C4-2B (cell line): ENCODE results near the gene TOR4A.
"Not testable (repeated sequence)": the region's sequence is repeated elsewhere in the genome, so short reads cannot be mapped to it uniquely, and the experiment has no call there.

Experiments used
- CTCF ChIP-seq: fragments of 450-650 bp; conservative IDR thresholded peaks from 2 replicates; pipeline ENCODE4 v1.5.1; 2017; ENCODE audit warnings: mild to moderate bottlenecking
- ZFX ChIP-seq: fragments of 450-650 bp; IDR thresholded peaks from 2 replicates; pipeline ENCODE4 v1.6.1; 2017

GRCh38 chr9:137329590-137329989, 52.1 kb downstream of the TOR4A start:
- not testable (repeated sequence) for TF ChIP-seq CTCF, ZFX
